Hematopoietic multipotent progenitor cell treated with erythropoietin and hydrocortisone succinate and interleukin-3 and kit ligand, for 6 days (in vitro differentiated cells): Measurements from ENCODE around the gene MAPK12.

Experiments used
- DNase-seq: peaks from one replicate; pipeline ENCODE4 v3.0.0-alpha.2; 2015

The MAPK12 gene

DNA sequence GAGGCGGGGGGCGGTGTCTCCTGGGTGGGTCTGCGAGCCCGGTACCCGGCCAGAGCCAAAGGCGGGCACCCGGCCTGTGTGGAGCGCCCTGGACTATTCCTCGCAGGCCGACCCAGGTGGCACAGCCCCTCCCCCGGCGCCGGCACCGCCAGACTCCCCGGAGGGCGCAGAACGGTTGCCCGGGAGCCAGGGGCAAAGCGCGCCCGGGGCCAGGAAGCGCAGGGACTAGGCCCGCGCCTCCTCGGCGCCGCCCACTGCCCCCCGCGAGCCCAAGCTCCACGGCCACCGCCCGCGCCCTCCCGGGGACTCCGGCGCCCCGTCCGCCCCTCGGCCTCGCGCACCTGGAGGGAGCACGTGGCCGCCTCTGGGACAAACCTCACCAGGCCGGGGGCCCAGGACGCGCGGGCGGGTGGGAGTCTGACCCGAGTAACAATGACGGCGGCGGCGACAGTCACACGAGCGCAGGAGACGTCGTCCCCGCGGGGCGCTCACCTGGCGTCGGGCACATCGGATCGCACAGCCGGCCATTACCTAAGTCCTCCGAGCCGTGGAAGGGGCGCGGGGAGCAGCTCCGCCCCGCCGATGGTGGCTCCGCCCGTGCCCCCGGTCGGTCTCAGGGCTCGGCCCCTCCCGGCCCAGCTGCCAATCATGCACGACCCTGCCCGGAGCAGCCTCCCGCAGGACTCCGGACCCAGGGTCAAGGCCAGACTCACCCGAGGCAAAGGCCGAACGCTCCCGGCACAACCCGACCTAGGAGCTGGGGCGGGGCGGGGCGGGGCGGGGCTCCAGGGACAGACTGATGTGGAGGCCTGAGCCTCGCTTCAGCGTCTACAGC, 38.5 kb upstream of the MAPK12 start:
- DNase-seq: no peak

DNA sequence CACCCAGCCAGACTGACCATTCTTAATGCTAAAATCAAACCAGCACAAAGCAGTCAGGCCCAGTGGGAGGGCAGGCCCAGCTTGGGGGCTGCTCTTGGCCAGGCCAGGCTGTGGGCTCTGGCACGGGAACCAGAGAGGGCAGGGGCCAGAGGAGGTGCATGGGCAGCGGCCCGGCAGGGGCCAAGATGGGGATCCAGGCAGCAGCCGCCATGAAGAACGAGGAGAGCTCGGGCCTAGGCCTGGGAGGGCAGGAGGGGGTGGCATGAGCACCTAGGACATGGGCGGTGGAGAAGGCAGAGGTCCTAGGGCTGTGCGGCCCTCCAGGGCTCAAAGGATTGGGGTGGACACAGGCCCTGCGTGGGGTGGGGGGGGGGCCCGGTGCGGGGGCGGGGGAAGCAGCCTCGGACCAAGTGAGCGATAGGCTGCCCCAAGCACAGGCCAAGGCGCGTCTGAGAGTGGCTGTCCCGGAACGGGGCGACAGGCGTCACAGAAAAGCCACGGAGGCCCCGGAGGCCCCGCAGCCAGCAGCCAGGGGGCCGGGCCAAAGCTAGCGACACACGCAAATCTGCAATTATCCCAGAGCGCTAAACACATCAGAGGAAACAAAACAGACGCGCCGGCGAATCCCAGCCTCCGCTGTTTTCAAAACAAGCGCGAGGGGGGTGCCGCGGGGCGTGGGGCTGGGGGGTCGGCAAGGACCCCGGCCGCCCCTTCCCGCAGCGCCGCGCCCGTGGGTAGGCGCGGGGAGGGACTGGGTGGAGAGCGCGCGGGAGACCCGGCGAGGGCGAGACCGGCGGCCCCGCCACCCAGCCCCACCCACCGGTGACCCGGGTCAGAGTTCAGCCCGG, 37.7 kb upstream of the MAPK12 start:
- DNase-seq: peak; percentile 28

DNA sequence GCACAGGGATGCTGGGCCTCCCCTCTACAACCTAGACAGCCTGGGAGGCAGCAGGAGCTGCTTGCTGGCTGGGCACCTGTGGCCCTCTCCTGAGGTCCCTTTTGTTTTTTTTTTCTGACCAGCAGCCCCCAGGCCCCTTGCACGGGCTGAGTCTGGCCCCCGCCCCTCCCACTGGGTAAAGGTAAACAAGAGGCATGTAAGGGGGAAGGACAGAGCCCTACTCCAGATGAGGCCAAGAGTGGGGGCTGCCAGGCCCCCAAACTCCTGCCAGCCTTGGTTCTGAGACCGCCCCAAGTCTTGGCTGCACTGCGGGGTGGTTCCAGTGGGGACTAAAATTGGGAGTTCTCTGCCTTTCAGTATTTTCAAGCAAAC, 36.8 kb upstream of the MAPK12 start:
- no peak for DNase-seq

DNA sequence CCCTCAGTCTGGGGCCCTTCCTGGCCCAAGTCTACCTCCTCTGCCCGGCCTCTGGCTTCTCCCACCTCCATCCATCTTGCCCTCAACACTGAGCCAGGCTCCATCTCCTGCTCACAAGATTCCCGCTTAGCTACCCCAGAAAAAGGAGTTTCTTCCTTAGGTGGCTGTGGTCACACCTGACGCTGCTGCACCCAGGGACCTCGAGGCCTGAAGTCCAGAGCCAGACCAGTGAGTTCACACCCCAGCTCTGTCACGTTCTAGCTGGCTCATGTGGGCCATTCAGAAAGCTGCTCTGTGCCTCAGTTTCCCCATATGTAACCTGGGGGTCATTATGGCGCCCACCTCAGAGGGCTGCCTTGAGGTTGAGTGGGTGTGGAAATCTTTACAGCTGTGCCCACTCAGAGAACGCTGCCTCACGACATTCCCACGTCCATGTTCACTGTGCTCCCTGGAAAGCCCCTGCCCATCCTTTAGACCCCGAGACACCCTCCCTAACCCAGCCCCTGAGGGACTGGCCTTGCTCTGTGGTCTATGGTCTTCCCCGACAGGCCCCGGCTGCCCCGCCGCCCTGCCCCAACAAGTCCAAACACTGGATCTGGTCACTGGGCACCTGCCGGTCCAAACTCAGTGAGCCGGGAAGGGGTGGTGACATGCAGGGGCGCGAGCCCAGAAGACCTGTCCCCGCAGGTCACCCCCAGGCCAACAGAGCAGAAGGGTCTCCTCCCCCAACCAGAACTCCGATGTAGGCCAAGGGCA, 36.2 kb upstream of the MAPK12 start:
- DNase-seq: no peak

DNA sequence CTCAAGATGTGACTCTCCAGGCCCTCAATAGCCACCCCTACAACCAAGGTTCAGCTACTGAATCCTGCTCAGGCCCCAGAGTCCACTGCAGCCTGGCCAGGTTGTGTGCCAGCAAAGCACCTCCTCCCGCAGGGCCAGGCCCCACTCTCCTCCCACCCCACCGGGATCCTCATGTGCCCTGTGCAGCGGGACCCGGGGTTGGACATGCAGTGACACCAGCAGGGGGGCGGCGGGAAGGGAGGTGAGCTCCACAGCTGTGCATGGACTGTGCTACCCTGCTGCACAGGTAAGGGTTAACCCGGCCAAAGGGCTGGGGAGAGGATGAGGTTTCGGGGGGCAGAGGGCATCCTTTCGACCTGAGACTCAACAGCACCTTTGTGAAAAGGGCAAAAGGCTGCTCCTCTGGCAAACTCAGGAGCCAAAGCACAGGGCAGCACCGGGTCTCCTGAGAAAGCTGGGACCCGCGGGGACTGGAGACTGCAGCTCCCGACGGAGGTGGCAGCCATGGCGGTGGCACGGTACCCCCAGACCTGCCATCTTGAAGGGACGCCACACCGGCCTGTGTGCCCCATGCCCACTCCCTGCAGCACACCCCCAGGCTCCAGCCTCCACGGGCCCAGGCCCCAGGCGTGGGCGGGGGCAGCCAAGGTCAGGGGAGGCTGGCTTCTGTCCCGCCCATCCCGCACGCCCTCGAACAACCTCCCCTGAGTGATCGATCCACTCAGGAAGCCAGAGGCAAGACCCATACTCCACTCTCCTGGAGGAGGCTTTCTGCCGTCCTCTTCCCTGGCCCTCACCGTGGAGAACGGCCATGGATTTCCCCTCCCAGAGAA, 35.4 kb upstream of the MAPK12 start:
- DNase-seq: no peak

DNA sequence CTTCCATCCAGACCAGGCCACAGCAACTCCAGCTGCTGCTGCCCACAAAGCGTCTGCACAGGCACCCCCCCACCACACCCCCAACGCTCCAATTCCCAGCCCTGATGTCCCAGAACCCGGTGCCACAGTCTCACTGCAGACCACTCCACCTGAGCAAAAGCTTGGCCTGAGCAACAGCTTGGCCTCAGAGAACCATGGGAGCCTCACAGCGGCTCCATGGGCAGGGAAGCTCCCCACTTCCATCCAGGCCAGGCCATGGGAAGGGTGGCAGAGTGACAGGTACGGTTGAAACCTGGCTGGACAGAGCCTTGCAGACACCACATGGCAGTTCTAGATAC, 32.8 kb upstream of the MAPK12 start:
- no peak for DNase-seq

DNA sequence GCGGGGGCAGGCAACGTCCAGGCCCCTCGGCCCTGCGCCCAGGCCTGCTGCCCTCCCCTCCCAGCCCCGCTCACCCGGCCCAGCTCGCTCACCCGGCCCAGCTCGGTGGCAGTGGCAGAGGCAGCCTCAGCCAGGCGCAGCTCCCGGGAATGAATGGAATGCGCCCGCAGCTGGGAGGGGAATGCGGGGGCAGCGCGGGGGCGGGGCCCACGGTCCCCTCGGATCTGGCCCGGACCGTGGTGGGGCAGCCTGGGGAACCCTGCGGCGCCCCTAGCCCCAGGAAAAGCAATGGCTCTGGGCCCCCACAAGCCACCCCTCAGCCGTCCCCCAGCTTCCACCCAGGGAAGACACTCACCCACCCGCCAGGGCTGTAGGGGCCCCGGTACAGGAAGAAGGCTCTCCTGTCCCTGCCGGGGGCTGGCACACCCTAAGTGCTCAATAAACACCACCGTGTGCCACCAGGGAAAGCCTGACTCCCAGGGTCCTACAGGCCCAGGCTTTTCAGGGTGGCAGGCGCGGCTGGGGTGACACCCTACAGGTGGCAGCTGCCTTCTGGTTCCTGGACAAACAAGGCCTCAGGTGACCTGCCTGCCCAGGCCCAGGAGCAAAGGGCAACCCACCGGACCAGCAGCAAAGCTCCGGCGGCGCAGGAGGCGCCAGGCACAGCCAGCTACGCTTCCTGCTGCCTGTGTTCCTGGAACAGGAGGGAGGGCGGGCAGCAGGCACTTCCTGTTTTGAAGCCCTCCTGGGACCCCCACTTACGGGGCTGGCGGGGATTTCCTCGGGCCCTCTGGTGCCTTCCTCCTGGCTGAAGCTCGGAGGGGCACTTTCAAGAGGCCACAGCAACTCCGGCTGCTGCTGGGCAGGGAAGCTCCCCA, 32.2 kb upstream of the MAPK12 start:
- no peak for DNase-seq

DNA sequence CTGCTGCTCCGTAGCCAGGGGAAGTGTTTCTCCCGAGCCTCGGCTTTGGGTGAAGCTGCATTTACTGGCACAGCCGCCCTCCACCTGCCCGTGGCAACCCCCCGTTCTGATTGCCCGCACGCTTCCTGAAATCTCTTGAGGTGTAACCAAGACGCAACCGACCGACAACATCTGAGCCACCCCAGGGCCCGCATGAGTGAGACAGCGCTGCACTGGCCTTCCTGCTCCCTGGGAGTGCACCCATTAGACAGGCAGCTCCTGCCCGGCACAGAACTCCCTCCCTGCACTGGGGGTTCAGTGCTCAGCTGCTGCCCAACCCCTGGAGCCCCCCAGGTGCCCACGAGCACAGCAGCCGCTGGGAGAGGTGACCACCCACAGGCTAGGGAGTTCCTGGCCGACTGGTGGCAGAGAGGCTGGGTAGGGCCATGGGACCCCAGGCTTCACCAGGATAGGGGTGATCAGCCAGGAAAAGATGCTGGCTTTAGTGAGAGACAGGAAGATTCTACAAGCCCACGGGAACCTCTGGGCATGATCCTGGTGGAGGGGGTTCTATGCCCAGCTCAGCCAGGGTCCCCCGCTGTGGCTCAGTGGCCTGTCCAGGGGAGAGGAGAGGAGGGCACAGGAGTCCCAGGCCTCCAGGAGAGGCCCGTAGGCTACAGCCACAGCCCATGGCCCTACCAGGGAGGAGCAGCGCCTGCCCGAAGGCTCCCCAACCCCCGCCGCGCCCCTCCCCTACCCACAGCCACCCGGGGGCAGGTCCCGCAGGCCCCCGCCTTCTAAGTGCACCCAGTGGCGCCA, 31.4 kb upstream of the MAPK12 start:
- no peak for DNase-seq

DNA sequence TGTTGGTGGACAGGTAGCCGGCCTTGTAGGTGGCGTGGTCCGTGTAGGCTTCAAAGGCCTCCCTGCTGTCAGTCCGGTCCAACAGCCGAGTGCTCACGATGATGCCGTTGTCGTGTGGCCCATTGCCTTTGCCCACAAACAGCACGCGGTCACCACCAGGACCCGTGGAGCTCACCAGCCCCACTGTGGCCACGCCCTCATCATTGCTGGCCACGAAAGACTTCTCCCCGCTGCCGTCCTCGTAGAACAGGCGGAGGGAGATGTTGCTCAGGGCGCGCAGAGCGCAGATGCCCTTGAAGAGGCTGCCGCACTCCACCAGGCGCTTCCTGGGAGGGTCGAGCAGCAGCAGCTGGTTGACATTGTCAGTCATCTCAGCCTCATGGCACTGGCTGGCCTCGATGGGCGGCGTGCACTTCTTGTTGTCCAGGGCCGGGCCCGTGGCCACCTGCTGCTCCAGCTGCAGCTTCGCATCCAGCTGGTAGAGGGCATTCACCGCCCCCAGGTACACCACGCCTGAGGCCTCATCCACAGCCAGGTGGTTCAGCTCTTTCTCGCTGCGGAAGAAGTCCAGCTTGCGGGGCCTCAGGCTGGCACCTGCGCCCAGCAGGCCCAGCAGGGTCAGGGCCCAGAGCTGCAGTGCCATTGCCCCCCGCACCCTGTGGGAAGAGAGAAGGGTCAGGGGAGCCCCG, 28.6 kb upstream of the MAPK12 start:
- no peak for DNase-seq

DNA sequence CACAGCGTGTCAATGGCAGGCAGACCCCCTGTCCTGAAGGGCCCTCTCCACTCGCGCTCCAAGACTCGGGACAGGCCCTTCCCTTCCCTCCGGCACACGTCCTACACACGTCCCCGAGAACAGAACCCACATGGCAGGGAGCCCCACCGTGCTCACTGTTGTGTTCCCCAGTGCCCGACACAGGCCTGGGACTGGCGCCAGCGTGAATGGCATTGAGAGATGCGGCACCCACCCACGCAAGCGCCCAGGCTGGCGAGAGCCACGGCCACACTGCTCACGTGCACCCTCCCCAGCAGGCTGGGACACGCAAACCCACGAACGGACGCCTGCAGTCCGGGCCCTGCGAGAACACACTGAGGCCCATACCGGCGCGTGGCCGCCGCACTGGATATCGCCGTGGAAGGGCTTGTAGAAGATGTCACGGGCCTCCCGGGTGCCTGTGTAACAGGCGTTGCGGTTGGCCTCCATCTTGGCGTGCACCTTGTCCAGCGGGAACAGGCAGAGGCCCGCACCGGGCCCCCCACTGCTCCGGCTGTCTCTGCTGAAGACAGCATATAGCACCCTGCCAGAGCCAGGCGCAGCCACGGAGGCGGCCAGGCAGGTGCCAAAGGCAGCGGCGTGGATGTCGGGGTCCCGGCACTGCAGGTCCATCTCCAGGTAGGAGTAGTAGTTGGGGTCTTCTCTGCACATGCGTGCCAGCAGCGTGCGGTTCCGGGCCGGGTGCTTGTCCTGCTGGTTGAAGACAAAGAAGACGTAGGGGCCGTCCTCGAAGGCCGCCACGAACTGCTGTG, 27.9 kb upstream of the MAPK12 start:
- no peak for DNase-seq

DNA sequence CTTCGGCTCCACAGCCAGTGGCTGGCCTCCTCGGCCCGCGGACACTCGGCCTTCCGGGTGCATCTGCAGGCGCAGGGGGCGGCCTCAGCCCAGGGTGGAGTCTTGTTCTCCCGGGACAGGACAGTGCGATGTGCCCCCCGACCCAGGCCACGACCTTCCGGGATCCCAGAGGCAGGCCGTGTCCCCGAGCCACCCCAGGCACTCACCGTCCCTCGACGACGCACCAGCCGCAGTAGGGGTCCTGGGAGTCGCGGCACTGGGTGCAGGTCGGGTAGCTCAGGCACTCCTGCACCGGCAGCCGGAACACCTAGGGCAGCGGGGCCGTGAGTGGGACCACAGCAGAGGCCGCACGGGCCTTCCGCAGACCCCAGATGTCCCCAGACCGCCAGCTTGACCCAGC, 26.2 kb upstream of the MAPK12 start:
- DNase-seq: no peak

DNA sequence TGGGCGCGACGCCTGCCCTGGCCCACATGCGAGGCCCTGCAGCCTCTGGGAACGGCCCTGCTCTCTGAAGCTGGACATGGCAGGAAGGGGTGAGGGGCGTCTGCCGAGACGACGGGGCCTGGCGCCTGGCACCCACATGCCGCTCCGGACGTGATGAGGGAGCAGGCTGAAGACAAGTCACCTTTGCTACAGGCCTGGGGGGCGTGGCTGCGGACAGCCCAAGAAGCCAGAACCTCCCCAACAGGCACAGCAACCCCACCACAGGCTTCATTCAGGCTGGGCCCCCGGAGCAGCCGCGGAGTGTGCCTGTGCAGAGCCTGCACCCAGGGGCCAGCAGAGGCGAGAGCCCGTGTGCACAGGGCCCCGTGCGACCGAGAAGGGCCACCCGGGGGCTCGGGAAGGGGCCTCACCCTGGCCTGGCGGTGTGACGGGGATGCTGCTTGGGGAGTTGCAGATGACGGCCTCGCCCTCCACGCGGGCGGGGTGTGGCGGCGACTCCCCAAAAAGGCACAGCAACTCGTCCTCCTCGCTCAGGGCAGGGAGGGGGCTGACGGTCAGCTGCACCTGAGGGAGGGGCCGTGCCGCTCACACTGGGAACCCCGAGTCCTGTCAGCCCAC, 25.3 kb upstream of the MAPK12 start:
- no peak for DNase-seq

DNA sequence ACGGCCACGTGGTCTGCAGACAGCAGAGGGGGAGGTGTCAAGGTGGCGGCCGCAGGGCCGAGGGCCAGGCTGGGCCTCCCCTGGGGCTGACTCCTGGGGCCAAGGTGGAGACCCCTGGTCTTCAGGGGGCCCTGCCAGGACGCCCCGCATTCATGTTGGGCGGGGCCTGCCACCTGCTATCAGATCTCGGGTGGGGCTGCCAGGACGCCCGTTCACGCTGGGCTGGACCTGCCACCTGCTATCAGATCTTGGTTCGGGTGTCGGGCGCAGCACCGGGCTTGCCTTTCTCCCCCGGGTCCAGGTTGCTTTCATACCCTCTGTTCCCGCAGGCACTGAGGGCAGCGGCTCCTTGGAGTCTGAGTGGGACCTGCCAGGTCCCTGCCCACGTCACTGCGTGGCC, 24.8 kb upstream of the MAPK12 start:
- DNase-seq: no peak

DNA sequence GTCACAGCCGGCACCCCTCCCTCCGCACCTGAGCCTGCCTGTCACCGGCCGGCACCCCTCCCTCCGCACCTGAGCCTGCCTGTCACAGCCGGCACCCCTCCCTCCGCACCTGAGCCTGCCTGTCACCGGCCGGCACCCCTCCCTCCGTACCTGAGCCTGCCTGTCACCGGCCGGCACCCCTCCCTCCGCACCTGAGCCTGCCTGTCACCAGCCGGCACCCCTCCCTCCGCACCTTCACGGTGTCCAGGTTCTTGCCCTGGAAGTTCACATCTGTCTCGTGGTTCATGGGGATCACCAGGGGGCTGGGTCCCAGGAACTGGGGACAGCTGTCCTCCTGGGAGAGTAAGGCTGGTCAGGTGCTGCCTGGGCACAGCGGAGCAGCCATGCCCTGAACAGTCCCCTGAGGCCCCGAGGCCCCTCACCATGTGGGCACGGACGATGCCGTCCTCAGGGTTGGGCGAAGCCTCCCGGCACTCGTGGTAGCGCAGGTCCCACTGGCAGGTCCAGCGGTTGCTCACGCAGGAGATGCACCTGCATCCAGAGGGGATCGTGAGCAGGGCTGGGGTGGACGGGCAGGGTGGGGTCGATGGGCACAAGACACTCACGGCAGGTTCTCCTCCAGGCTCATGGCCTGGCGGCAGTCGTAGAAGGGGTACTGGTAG, 24.2 kb upstream of the MAPK12 start:
- DNase-seq: no peak

DNA sequence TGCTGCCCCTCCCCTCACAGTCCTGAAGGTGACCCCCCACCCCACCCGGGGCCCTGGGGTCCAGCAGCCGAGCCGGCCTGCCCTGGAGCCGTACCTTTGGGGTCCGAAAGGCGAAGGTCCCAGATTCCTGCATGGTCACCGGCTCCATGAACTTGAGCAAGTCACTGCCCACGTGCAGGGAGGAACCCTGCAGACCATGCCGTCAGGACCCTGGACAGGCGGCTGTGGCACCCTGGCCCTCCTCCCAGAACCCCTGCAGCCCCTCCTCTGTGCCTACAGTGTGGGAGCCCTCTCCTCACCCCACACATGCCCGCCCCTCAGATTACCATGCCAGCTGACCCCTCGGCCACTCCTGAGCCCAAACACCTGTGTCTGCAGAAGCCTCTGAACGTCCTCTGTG, 23.0 kb upstream of the MAPK12 start:
- no peak for DNase-seq

DNA sequence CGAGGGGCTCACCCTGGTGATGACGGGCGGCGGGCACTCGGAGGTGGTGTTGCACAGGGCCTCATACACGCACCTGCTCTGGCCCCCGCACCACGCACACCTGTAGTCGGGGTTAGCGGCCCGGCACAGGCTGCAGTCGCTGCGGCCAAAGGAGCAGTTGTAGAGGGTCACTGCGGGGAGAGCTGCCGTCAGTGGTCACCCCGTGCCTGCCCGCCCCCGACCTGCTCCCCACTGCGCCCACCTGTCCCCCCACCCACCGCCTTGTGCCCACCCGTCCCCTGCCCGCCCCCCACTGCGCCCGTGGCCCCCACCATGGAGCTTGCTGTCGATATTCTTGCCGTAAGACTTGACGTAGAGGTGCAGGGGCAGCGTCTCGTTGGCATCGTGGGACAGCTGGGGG, 22.3 kb upstream of the MAPK12 start:
- no peak for DNase-seq

DNA sequence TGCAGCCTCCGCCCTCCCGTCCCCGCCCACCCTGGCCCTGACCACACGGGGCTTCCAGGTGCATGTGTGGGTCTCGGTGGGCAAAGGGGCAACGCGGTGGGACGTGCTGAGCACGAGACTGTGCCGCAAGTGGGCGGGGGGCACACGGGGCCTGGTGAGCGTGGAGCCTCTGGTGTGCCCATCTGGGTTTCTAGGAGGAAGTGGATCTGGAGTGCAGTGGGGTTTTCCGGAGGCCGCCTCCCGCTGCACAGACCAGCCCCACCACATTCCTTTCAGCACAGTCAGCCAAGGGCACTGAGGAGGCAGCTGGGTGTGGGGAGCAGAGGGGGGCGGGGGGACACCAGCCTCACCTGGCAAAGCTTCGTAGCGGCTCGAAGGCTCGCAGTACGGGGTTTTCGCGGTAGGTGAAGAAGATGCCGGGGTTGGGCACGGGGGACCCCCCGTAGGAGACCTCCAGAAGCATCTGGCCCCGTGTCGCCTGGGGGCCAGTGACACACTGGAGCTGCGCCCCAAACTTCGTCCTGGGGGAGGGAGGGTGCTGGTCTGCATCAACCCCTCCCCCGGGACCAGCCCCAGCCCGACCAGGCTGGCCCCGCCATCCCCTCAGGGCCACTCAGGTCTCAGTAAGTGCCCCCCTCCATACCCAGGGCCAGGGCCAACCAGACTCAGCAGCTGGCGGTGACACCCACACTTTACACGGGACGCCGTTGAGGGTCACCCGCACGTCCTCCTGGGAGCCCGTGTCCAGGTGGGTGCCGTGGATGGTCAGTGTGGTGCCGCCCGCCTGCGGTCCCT, 21.1 kb upstream of the MAPK12 start:
- DNase-seq: no peak

DNA sequence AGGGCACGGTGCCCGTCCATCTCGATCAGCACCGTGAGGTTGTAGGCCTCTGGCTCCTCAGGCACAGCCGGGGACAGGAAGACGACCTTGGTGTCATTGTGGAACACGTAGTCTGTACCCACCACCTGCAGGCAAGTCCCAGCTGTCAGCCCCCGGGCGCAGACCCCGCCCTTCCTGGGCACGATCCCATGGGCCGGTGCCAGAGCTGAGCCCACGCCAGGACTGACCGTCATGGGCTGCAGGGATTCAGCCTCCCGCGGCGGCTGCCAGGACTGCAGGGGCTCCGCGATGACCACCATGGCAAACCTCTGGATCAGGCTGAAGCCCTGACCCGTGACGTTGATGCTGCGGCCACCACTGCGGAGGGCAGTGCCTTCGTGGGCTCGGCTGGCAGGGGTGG, 20.5 kb upstream of the MAPK12 start:
- no peak for DNase-seq
